ENCODE measurements around the gene RFX5.

DNA sequence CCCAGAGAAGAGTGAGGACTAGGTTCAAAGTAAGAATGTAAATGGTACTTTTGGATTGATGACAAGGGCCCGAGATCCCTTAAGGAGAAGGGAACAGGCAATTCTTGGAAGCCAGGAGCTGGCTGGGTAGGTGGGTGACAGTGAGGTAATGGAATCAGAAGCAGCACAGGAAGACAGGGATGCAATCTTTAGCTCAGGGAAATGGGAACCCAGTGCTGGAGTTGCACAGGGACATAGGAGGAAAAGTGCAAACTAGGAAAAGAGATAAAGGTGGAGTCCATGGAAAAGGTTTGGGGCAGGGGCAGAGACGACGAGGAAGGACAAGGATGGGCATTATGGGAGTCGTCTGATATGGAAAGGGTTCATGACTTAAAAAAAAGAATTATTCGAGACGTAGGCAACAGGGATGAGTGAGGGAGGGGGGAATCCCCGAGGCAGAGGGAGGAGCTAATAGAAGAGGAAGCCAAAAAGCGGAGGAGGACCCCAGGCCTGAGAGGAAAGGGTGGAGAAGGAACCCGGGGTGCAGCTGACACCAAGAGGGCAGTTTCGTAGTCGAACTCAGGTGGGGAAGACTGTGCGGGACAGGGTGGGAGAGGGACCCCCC is 20.3 kb downstream of the RFX5 start:
- TF ChIP-seq, protein P1, sequence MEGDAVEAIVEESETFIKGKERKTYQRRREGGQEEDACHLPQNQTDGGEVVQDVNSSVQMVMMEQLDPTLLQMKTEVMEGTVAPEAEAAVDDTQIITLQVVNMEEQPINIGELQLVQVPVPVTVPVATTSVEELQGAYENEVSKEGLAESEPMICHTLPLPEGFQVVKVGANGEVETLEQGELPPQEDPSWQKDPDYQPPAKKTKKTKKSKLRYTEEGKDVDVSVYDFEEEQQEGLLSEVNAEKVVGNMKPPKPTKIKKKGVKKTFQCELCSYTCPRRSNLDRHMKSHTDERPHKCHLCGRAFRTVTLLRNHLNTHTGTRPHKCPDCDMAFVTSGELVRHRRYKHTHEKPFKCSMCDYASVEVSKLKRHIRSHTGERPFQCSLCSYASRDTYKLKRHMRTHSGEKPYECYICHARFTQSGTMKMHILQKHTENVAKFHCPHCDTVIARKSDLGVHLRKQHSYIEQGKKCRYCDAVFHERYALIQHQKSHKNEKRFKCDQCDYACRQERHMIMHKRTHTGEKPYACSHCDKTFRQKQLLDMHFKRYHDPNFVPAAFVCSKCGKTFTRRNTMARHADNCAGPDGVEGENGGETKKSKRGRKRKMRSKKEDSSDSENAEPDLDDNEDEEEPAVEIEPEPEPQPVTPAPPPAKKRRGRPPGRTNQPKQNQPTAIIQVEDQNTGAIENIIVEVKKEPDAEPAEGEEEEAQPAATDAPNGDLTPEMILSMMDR (conservative IDR thresholded peaks at IDR 0.05): no peak
- TF ChIP-seq ZFX (IDR thresholded peaks at IDR 0.05): no peak

Measured in C4-2B (cell line).